ENCODE measurements around the gene ADAMTS17. TPM values are rescaled to one million over a fixed set of nuclear protein-coding genes. Genes with fewer than 3 reads are reported as not detected.

ADAMTS17 gene
- total and polyA plus RNA-seq, 2 experiments from 2014 or later, result 3.7 to 4.4 TPM

DNA sequence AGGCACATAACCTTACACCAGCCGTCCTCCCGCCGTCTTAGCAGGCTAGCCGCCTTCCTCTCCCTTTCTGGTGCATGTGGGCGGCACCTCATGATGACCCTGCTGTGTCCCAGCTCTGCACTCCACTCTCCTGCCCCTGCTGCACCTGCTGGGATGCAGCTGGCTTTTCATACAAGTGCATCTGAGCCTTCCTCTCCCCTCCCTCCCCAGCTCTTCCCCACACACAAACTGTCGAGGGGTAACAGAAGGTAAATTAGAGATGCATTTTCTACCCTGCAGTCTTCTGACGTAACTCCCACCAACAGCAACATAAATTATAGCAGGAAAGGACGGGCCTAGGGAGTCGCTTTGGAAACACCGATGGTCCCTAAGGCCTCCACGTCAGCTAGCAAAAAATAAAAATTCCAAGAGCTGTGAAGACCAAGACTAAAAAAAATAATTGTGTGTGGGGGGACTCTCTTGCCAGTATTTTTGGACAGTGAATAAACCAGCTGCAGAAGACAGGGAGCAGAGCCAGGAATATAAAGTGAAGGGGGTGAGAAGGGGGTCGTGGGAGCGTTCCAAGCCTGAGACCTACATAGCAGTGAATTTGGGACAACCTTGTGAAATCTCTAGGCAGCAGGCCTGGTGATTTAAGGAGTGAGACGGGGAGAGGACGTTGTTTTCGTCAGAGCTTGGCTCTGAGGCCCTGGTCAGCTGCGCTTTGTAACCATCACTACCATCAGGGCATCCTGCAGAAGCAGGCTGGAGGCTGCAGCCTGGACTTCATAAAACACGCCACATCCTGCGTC is 216.2 kb downstream of the ADAMTS17 start:
- Histone ChIP-seq H3K4me1 (ENCODE audit: insufficient read depth) (no peaks in the 10 kb centered on the region), H2AFZ (no peak overlapping the region), H3K27me3 (no peaks in the 10 kb centered on the region), H3K4me2 (no peak overlapping the region), H3K36me3 (replicated peaks; ENCODE audit: insufficient read depth, low read depth) (no peaks in the 10 kb centered on the region), H4K20me1 (ENCODE audit: insufficient read depth, poor library complexity, severe bottlenecking) (no peaks in the 10 kb centered on the region), H3K9me2 (replicated peaks; ENCODE audit: insufficient read depth) (no peaks in the 10 kb centered on the region), H3K4me3 (no peak overlapping the region), H3K27ac (no peak overlapping the region), H3K79me2 (no peaks in the 10 kb centered on the region), H3K9me3 (ENCODE audit: low read depth) (no peaks in the 10 kb centered on the region)
- no peak for DNase-seq (ENCODE audit: low spot score)
- WGBS (ENCODE audit: low lambda C conversion rate, missing lambda C conversion rate), result 83% methylated on average over 19 of the region's 19 CpGs
- TF ChIP-seq EZH2phosphoT487 (IDR thresholded peaks at IDR 0.05; ENCODE audit: low read depth, severe bottlenecking, unreplicated experiment), result no peak
- TF ChIP-seq, protein P1, sequence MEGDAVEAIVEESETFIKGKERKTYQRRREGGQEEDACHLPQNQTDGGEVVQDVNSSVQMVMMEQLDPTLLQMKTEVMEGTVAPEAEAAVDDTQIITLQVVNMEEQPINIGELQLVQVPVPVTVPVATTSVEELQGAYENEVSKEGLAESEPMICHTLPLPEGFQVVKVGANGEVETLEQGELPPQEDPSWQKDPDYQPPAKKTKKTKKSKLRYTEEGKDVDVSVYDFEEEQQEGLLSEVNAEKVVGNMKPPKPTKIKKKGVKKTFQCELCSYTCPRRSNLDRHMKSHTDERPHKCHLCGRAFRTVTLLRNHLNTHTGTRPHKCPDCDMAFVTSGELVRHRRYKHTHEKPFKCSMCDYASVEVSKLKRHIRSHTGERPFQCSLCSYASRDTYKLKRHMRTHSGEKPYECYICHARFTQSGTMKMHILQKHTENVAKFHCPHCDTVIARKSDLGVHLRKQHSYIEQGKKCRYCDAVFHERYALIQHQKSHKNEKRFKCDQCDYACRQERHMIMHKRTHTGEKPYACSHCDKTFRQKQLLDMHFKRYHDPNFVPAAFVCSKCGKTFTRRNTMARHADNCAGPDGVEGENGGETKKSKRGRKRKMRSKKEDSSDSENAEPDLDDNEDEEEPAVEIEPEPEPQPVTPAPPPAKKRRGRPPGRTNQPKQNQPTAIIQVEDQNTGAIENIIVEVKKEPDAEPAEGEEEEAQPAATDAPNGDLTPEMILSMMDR (IDR thresholded peaks at IDR 0.05; ENCODE audit: poor library complexity), result no peak

DNA sequence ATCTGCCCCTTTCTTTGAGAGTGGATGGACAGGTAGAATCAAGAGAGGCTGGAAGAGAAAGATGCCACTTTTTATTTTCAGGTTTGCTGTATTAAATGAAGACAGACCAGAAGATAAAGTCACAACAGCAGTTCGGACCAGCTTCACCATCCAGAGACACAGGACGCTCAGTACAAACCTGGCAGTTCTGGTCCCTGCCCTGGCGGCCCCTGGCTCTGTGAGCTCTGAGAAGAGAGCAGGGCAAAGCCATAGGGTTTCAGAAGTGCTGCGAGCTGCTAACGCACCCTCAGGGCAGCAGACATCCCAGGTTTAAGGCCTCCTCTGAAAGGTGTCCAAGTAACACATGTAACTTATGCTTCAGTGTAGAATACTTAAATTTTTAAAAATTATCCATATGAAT is 216.8 kb downstream of the ADAMTS17 start:
- Histone ChIP-seq H3K4me3 (no peak overlapping the region), H2AFZ (no peak overlapping the region), H3K27ac (no peak overlapping the region), H3K4me1 (ENCODE audit: insufficient read depth) (no peaks in the 10 kb centered on the region), H3K36me3 (replicated peaks; ENCODE audit: insufficient read depth, low read depth) (no peaks in the 10 kb centered on the region), H3K27me3 (no peaks in the 10 kb centered on the region), H3K9me2 (replicated peaks; ENCODE audit: insufficient read depth) (no peaks in the 10 kb centered on the region), H3K79me2 (no peaks in the 10 kb centered on the region), H3K9me3 (ENCODE audit: low read depth) (no peaks in the 10 kb centered on the region), H4K20me1 (ENCODE audit: insufficient read depth, poor library complexity, severe bottlenecking) (no peaks in the 10 kb centered on the region), H3K4me2 (no peak overlapping the region)
- WGBS (ENCODE audit: low lambda C conversion rate, missing lambda C conversion rate), result 94% methylated on average over 5 of the region's 5 CpGs
- no peak for DNase-seq (ENCODE audit: low spot score)
- TF ChIP-seq, protein P1 (IDR thresholded peaks at IDR 0.05; ENCODE audit: poor library complexity), result no peak
- TF ChIP-seq EZH2 (IDR thresholded peaks at IDR 0.05; ENCODE audit: borderline replicate concordance) (no peak), EZH2phosphoT487 (IDR thresholded peaks at IDR 0.05; ENCODE audit: low read depth, severe bottlenecking, unreplicated experiment) (no peak)

- Histone ChIP-seq H3K27ac (no peak overlapping the region), H3K4me3 (no peak overlapping the region), H4K20me1 (ENCODE audit: insufficient read depth, poor library complexity, severe bottlenecking) (no peaks in the 10 kb centered on the region), H3K4me2 (no peak overlapping the region), H3K36me3 (replicated peaks; ENCODE audit: insufficient read depth, low read depth) (no peaks in the 10 kb centered on the region), H3K79me2 (no peaks in the 10 kb centered on the region), H3K9me2 (replicated peaks; ENCODE audit: insufficient read depth) (no peaks in the 10 kb centered on the region), H3K27me3 (no peaks in the 10 kb centered on the region), H2AFZ (no peak overlapping the region), H3K9me3 (ENCODE audit: low read depth) (no peaks in the 10 kb centered on the region), H3K4me1 (ENCODE audit: insufficient read depth) (no peaks in the 10 kb centered on the region)
- no peak for DNase-seq (ENCODE audit: low spot score)
- WGBS (ENCODE audit: low lambda C conversion rate, missing lambda C conversion rate), result 96% methylated on average over 14 of the region's 14 CpGs
- TF ChIP-seq EZH2phosphoT487 (IDR thresholded peaks at IDR 0.05; ENCODE audit: low read depth, severe bottlenecking, unreplicated experiment) (no peak), EZH2 (IDR thresholded peaks at IDR 0.05; ENCODE audit: borderline replicate concordance) (no peak)
- TF ChIP-seq, protein P1 (IDR thresholded peaks at IDR 0.05; ENCODE audit: poor library complexity), result no peak
Observed at GRCh38 chr15:100124361-100124760, 217.4 kb downstream of the ADAMTS17 start.

Measured in hepatocyte (in vitro differentiated cells).